Naive thymus-derived CD8-positive, alpha-beta T cell (primary cell): Measurements from ENCODE around the gene DBNDD2. TPM values are rescaled to one million over a fixed set of nuclear protein-coding genes. Genes with fewer than 3 reads are reported as not detected.

ENCODE experiments used
- microRNA-seq: library from miRNA; unstranded; fragments of <30 nt; microRNA quantifications from one replicate; pipeline ENCODE4 v1.2.0, GENCODE V29; 2022; ENCODE audit warnings: borderline microRNAs expressed
- polyA plus RNA-seq, 3 donors: library from polyadenylated mRNA; unstranded; fragments of 300-500 nt; fragmentation: Illumina TruSeq; gene quantifications; one replicate each; pipeline ENCODE4 v1.2.3, GENCODE V29; 2021
- total RNA-seq, 8 experiments: library from RNA in 2 of 8; stranded (reverse) in 2 of 8; gene quantifications; one replicate each; pipeline ENCODE4 v1.2.3 and lab custom pipeline; 2021 to 2026

Gene DBNDD2
- total and polyA plus RNA-seq, 5 experiments from 2014 or later: 11.6 to 13.9 (median 13.5) TPM

Small RNA genes within 50 kb of the gene (microRNA-seq; reads per million reads assigned to microRNA genes)
- gene MIR6812: 1.0 reads per million

Other genes starting within 250 kb of the DBNDD2 start
- not detected for gene PI3, start 233.4 kb upstream of the DBNDD2 start, total RNA-seq
- gene PI3, start 233.4 kb upstream of the DBNDD2 start, polyA plus RNA-seq: not detected
- not detected for gene SEMG1, start 201.3 kb upstream of the DBNDD2 start, total RNA-seq
- gene SEMG1, start 201.3 kb upstream of the DBNDD2 start, polyA plus RNA-seq: not detected
- not detected for gene SEMG2, start 186.9 kb upstream of the DBNDD2 start, total RNA-seq
- not detected for gene SEMG2, start 186.9 kb upstream of the DBNDD2 start, polyA plus RNA-seq
- not detected for gene SLPI, start 153.7 kb upstream of the DBNDD2 start, total RNA-seq
- not detected for gene SLPI, start 153.7 kb upstream of the DBNDD2 start, polyA plus RNA-seq
- not detected for gene RBPJL, start 101.4 kb upstream of the DBNDD2 start, total RNA-seq
- gene RBPJL, start 101.4 kb upstream of the DBNDD2 start, polyA plus RNA-seq: not detected
- not detected for gene MATN4, start 100.0 kb upstream of the DBNDD2 start, total RNA-seq
- not detected for gene MATN4, start 100.0 kb upstream of the DBNDD2 start, polyA plus RNA-seq
- gene SDC4, start 59.9 kb upstream of the DBNDD2 start, total RNA-seq: under 1 TPM; 0.25 to 0.31 TPM
- gene SDC4, start 59.9 kb upstream of the DBNDD2 start, polyA plus RNA-seq: under 1 TPM in 2 of 3 donors, not detected in 1; 0.09 to 0.24 TPM
- gene SYS1, start 45.1 kb upstream of the DBNDD2 start, total RNA-seq: 10 to 100 TPM; 58.7 to 62.5 TPM
- gene SYS1, start 45.1 kb upstream of the DBNDD2 start, polyA plus RNA-seq: 10 to 100 TPM; 34.2 to 46.1 (median 36.2) TPM
- gene TP53TG5, start 30.0 kb upstream of the DBNDD2 start, total RNA-seq: under 1 TPM in 1 of 2 experiments, not detected in 1; 0.47 TPM
- under 1 TPM in 2 of 3 donors, not detected in 1; 0.42 to 0.55 TPM for gene TP53TG5, start 30.0 kb upstream of the DBNDD2 start, polyA plus RNA-seq
- gene PIGT, start 7.9 kb downstream of the DBNDD2 start, total RNA-seq: 10 to 100 TPM; 80.1 to 86.7 TPM
- gene PIGT, start 7.9 kb downstream of the DBNDD2 start, polyA plus RNA-seq: 10 to 100 TPM; 73.4 to 90.6 (median 73.9) TPM
- under 1 TPM; 0.73 to 0.80 TPM for gene WFDC2, start 61.5 kb downstream of the DBNDD2 start, total RNA-seq
- gene WFDC2, start 61.5 kb downstream of the DBNDD2 start, polyA plus RNA-seq: under 1 TPM in 1 of 3 donors, not detected in 2; 0.33 TPM
- not detected for gene SPINT3, start 107.3 kb downstream of the DBNDD2 start, total RNA-seq
- gene SPINT3, start 107.3 kb downstream of the DBNDD2 start, polyA plus RNA-seq: not detected
- gene WFDC6, start 131.2 kb downstream of the DBNDD2 start, total RNA-seq: not detected
- gene WFDC6, start 131.2 kb downstream of the DBNDD2 start, polyA plus RNA-seq: not detected
- gene EPPIN, start 139.1 kb downstream of the DBNDD2 start, total RNA-seq: not detected
- not detected for gene EPPIN, start 139.1 kb downstream of the DBNDD2 start, polyA plus RNA-seq
- not detected for gene WFDC8, start 171.0 kb downstream of the DBNDD2 start, total RNA-seq
- gene WFDC8, start 171.0 kb downstream of the DBNDD2 start, polyA plus RNA-seq: not detected
- gene WFDC10A, start 221.4 kb downstream of the DBNDD2 start, total RNA-seq: not detected
- not detected for gene WFDC10A, start 221.4 kb downstream of the DBNDD2 start, polyA plus RNA-seq
- gene WFDC9, start 223.0 kb downstream of the DBNDD2 start, total RNA-seq: not detected
- not detected for gene WFDC9, start 223.0 kb downstream of the DBNDD2 start, polyA plus RNA-seq